ENCODE results near the gene NEK5.
"Not testable (repeated sequence)": the region's sequence is repeated elsewhere in the genome, so short reads cannot be mapped to it uniquely, and the experiment has no call there.

The NEK5 gene

DNA sequence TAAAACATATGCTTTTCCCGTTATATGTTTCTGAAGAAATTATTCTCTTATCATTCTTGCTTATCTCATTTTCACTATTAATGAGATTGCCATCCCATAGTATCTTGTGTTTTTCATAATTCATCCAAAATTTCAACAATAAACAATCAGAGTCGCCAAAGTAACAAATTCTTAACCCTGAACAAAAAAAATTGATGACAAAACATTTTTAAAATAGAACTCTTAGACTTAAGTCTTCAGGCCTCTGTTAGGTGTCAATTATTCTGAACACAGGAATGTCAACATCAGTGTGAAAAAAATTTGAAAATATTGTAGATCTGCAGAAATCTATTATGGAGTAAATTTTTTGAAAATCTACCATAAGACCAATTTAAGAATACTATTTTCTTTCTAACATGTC is 37.4 kb downstream of the NEK5 start:
- H2AFZ ChIP-seq (ENCODE audit: low read depth, low read length): no peak overlapping the region
- no peaks in the 10 kb centered on the region for H3K79me2 ChIP-seq (ENCODE audit: insufficient read depth, low read length)
- H3K9me3 ChIP-seq (ENCODE audit: insufficient read depth, low read length, severe bottlenecking): no peaks in the 10 kb centered on the region
- ATAC-seq (ENCODE audit: insufficient read depth, low read depth) (no peak), DNase-seq (no peak)
- no peaks in the 10 kb centered on the region for H3K4me1 ChIP-seq (ENCODE audit: insufficient read depth, low read length)
- no peak overlapping the region for H3K4me3 ChIP-seq (ENCODE audit: low read depth in 1 of 2, low read length in 2 of 2)
- H3K9ac ChIP-seq (ENCODE audit: low read depth, low read length): no peak overlapping the region
- H3K27ac ChIP-seq (ENCODE audit: low read length): no peak overlapping the region
- no peaks in the 10 kb centered on the region for H3K36me3 ChIP-seq (ENCODE audit: insufficient read depth, low read length)
- H3K4me2 ChIP-seq (ENCODE audit: insufficient read depth, low read length): no peak overlapping the region
- peaks cover 3% of the 10 kb centered on the region for H3K27me3 ChIP-seq (ENCODE audit: insufficient read depth, low read length, poor library complexity)
- no peak for TF ChIP-seq EZH2 (IDR thresholded peaks at IDR 0.05; ENCODE audit: borderline replicate concordance, low read depth, low read length, severe bottlenecking)
- no peaks in the 10 kb centered on the region for H4K20me1 ChIP-seq (ENCODE audit: insufficient read depth, low read length)

GRCh38 chr13:52085421-52085820 is 43.5 kb downstream of the NEK5 start:
- no peak overlapping the region for H3K4me3 ChIP-seq (ENCODE audit: low read depth in 1 of 2, low read length in 2 of 2)
- H3K27me3 ChIP-seq (ENCODE audit: insufficient read depth, low read length, poor library complexity): peaks cover 3% of the 10 kb centered on the region
- no peaks in the 10 kb centered on the region for H3K79me2 ChIP-seq (ENCODE audit: insufficient read depth, low read length)
- H3K9ac ChIP-seq (ENCODE audit: low read depth, low read length): no peak overlapping the region
- no peak for ATAC-seq (ENCODE audit: insufficient read depth, low read depth)
- H3K9me3 ChIP-seq (ENCODE audit: insufficient read depth, low read length, severe bottlenecking): no peaks in the 10 kb centered on the region
- H4K20me1 ChIP-seq (ENCODE audit: insufficient read depth, low read length): no peaks in the 10 kb centered on the region
- no peak for DNase-seq
- no peak overlapping the region for H3K27ac ChIP-seq (ENCODE audit: low read length)
- no peaks in the 10 kb centered on the region for H3K4me1 ChIP-seq (ENCODE audit: insufficient read depth, low read length)
- TF ChIP-seq, protein P1, sequence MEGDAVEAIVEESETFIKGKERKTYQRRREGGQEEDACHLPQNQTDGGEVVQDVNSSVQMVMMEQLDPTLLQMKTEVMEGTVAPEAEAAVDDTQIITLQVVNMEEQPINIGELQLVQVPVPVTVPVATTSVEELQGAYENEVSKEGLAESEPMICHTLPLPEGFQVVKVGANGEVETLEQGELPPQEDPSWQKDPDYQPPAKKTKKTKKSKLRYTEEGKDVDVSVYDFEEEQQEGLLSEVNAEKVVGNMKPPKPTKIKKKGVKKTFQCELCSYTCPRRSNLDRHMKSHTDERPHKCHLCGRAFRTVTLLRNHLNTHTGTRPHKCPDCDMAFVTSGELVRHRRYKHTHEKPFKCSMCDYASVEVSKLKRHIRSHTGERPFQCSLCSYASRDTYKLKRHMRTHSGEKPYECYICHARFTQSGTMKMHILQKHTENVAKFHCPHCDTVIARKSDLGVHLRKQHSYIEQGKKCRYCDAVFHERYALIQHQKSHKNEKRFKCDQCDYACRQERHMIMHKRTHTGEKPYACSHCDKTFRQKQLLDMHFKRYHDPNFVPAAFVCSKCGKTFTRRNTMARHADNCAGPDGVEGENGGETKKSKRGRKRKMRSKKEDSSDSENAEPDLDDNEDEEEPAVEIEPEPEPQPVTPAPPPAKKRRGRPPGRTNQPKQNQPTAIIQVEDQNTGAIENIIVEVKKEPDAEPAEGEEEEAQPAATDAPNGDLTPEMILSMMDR (IDR thresholded peaks at IDR 0.05; ENCODE audit: borderline replicate concordance, extremely low read depth, low read length, poor library complexity, severe bottlenecking): no peak
- no peak for TF ChIP-seq EZH2 (IDR thresholded peaks at IDR 0.05; ENCODE audit: borderline replicate concordance, low read depth, low read length, severe bottlenecking)
- no peaks in the 10 kb centered on the region for H3K36me3 ChIP-seq (ENCODE audit: insufficient read depth, low read length)
- H2AFZ ChIP-seq (ENCODE audit: low read depth, low read length): no peak overlapping the region
- H3K4me2 ChIP-seq (ENCODE audit: insufficient read depth, low read length): no peak overlapping the region

DNA sequence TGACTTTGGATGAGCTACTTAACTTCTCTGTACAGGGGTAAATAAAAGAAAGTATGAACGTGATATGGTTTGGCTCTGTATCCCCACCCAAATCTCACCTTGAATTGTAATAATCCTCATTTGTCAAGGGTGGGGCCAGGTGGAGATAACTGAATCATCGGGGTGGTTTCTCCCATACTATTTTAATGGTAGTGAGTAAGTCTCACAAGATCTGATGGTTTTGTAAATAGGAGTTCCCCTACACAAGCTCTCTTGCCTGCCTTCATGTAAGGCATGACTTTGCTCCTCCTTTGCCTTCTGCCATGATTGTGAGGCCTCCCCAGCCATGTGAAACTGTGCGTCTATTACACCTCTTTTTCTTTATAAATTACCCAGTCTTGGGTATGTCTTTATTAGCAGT is 43.9 kb downstream of the NEK5 start:
- not testable (repeated sequence) for H3K79me2 ChIP-seq (ENCODE audit: insufficient read depth, low read length); ATAC-seq (ENCODE audit: insufficient read depth, low read depth); H3K27ac ChIP-seq (ENCODE audit: low read length); H3K4me2 ChIP-seq (ENCODE audit: insufficient read depth, low read length); DNase-seq; H3K27me3 ChIP-seq (ENCODE audit: insufficient read depth, low read length, poor library complexity); H3K4me1 ChIP-seq (ENCODE audit: insufficient read depth, low read length); H3K9ac ChIP-seq (ENCODE audit: low read depth, low read length); H3K4me3 ChIP-seq (ENCODE audit: low read depth in 1 of 2, low read length in 2 of 2); H4K20me1 ChIP-seq (ENCODE audit: insufficient read depth, low read length); H3K9me3 ChIP-seq (ENCODE audit: insufficient read depth, low read length, severe bottlenecking); H2AFZ ChIP-seq (ENCODE audit: low read depth, low read length); H3K36me3 ChIP-seq (ENCODE audit: insufficient read depth, low read length)

DNA sequence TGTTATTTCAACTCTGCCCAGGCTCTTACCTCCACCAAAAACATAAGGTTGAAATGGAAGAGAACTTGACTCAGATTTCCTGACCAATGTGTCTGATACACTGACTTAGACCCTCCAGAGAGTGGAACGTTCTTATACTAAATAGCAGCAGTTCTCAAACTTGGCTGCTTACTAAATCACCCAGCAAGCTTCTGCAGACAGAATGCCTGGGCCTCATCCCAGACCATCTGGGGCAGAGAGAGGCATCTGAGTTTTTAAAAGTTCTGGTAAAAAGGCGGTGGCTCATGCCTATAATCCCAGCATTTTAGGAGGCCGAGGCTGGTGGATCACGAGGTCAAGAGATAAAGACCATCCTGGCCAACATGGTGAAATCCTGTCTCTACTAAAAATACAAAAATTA is 46.3 kb downstream of the NEK5 start:
- Histone ChIP-seq H3K36me3 (ENCODE audit: insufficient read depth, low read length) (no peaks in the 10 kb centered on the region), H2AFZ (ENCODE audit: low read depth, low read length) (no peak overlapping the region), H3K79me2 (ENCODE audit: insufficient read depth, low read length) (no peaks in the 10 kb centered on the region), H3K9me3 (ENCODE audit: insufficient read depth, low read length, severe bottlenecking) (no peaks in the 10 kb centered on the region), H3K4me3 (ENCODE audit: low read depth in 1 of 2, low read length in 2 of 2) (no peak overlapping the region), H3K4me2 (ENCODE audit: insufficient read depth, low read length) (no peak overlapping the region), H4K20me1 (ENCODE audit: insufficient read depth, low read length) (no peaks in the 10 kb centered on the region), H3K9ac (ENCODE audit: low read depth, low read length) (no peak overlapping the region), H3K27ac (ENCODE audit: low read length) (no peak overlapping the region), H3K4me1 (ENCODE audit: insufficient read depth, low read length) (no peaks in the 10 kb centered on the region), H3K27me3 (ENCODE audit: insufficient read depth, low read length, poor library complexity) (peaks cover 3% of the 10 kb centered on the region)
- TF ChIP-seq EZH2 (IDR thresholded peaks at IDR 0.05; ENCODE audit: borderline replicate concordance, low read depth, low read length, severe bottlenecking): no peak
- TF ChIP-seq, protein P1 (IDR thresholded peaks at IDR 0.05; ENCODE audit: borderline replicate concordance, extremely low read depth, low read length, poor library complexity, severe bottlenecking): no peak
- ATAC-seq (ENCODE audit: insufficient read depth, low read depth) (no peak), DNase-seq (no peak)

DNA sequence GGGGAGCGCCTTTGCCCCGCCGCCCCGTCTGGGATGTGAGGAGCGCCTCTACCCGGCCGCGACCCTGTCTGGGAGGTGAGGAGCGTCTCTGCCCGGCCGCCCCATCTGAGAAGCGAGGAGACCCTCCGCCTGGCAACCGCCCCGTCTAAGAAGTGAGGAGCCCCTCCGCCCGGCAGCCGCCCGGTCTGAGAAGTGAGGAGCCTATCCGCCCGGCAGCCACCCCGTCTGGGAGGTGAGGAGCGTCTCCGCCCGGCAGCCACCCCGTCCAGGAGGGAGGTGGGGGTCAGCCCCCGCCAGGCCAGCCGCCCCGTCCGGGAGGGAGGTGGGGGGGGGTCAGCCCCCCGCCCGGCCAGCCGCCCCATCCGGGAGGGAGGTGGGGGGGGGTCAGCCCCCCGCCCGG is 49.0 kb downstream of the NEK5 start:
- not testable (repeated sequence) for H3K4me1 ChIP-seq (ENCODE audit: insufficient read depth, low read length); H3K9ac ChIP-seq (ENCODE audit: low read depth, low read length); H3K27ac ChIP-seq (ENCODE audit: low read length); H4K20me1 ChIP-seq (ENCODE audit: insufficient read depth, low read length); H2AFZ ChIP-seq (ENCODE audit: low read depth, low read length); H3K36me3 ChIP-seq (ENCODE audit: insufficient read depth, low read length); H3K9me3 ChIP-seq (ENCODE audit: insufficient read depth, low read length, severe bottlenecking); H3K79me2 ChIP-seq (ENCODE audit: insufficient read depth, low read length); ATAC-seq (ENCODE audit: insufficient read depth, low read depth); DNase-seq; H3K27me3 ChIP-seq (ENCODE audit: insufficient read depth, low read length, poor library complexity); H3K4me2 ChIP-seq (ENCODE audit: insufficient read depth, low read length); H3K4me3 ChIP-seq (ENCODE audit: low read depth in 1 of 2, low read length in 2 of 2)
